Activated B cell treated with CpG ODN at 0.5 μM for 24 hours (primary cell): ENCODE data around the gene DENND6B. TPM values are rescaled to one million over a fixed set of nuclear protein-coding genes. Genes with fewer than 3 reads are reported as not detected.

ENCODE experiments used
- ATAC-seq: fragments of 200-7000 bp; cut with Tn5 transposase; one replicate; pipeline ENCODE4 v1.10.0; 2021; ENCODE audit warnings: low read depth, mild to moderate bottlenecking, moderate library complexity
- CTCF ChIA-PET: fragments of 350-600 bp; sonication (Branson Sonifier 250); formaldehyde crosslinking; loops from one replicate; lab custom pipeline; 2021; ENCODE audit warnings: antibody characterized with exemption; lab: Charles Lee
- POLR2A ChIA-PET: fragments of 350-600 bp; sonication (Branson Sonifier 250); formaldehyde crosslinking; loops from one replicate; lab custom pipeline; 2021; ENCODE audit warnings: antibody characterized with exemption; lab: Charles Lee
- DNase-seq: peaks from one replicate; pipeline ENCODE4 v3.0.0; 2022
- H3K27ac Mint-ChIP-seq: one replicate; pipeline ENCODE4 v1.8.0; 2020; ENCODE audit warnings: mixed read lengths
- H3K27me3 Mint-ChIP-seq: one replicate; pipeline ENCODE4 v1.8.0; 2021; ENCODE audit warnings: mixed read lengths
- H3K36me3 Mint-ChIP-seq: one replicate; pipeline ENCODE4 v1.8.0; 2021; ENCODE audit warnings: low read depth, mixed read lengths
- H3K4me1 Mint-ChIP-seq: one replicate; pipeline ENCODE4 v1.8.0; 2021; ENCODE audit warnings: mixed read lengths
- H3K4me3 Mint-ChIP-seq: one replicate; pipeline ENCODE4 v1.8.0; 2020; ENCODE audit warnings: mild to moderate bottlenecking, mixed read lengths
- H3K9me3 Mint-ChIP-seq: one replicate; pipeline ENCODE4 v1.8.0; 2020; ENCODE audit warnings: mixed read lengths
- CTCF ChIP-seq: fragments of 200-600 bp; IDR thresholded peaks from one replicate; pipeline ENCODE4 v1.8.0; 2022; ENCODE audit warnings: antibody characterized with exemption, mild to moderate bottlenecking
- intact Hi-C: fragments of 100-400 bp; cut with micrococcal nuclease; formaldehyde crosslinking; loops from one replicate; pipeline ENCODE4 v1.15.1; 2024
- total RNA-seq: library from RNA; stranded (reverse); gene quantifications from 2 replicates; pipeline ENCODE4 v1.2.3, GENCODE V29; 2022

DENND6B gene
- total RNA-seq, 1 donor from 2014 or later = 5.2 TPM

- Mint-ChIP-seq H3K27me3 (no peaks in the 10 kb centered on the region), H3K36me3 (no peaks in the 10 kb centered on the region), H3K4me3 (peak overlapping the region; percentile 55), H3K9me3 (no peaks in the 10 kb centered on the region), H3K27ac (no peak overlapping the region), H3K4me1 (peaks cover 12% of the 10 kb centered on the region)
- POLR2A ChIA-PET = interaction anchor here (0.7 kb wide), 1 partner anchor 186 kb away, joined by 3 read pairs; the partner anchor contains the start of gene TYMP
- TF ChIP-seq CTCF = no peak
- ATAC-seq (no peak), DNase-seq (no peak)
- CTCF ChIA-PET = no interaction called here
- intact Hi-C loops = loop anchor here (2.0 to 5.0 kb wide), 4 partner anchors 51 to 277 kb away; partner anchors contain the start of gene CHKB
Measured at GRCh38 chr22:50343541-50343935, 16.7 kb upstream of the DENND6B start.

- intact Hi-C loops = loop anchor here (1.0 to 5.0 kb wide), 9 partner anchors 16 to 278 kb away; partner anchors contain the start of genes CHKB and DENND6B
- no peaks in the 10 kb centered on the region for H3K36me3 Mint-ChIP-seq
- DNase-seq (peak; percentile 94), ATAC-seq (peak; percentile 80)
- H3K27me3 Mint-ChIP-seq = no peaks in the 10 kb centered on the region
- ChIA-PET POLR2A (interaction anchor here (0.6 to 2.2 kb wide), 13 partner anchors 14 to 187 kb away, joined by 3 to 8 read pairs (median 3); partner anchors contain the start of genes DENND6B, HDAC10, LMF2 and NCAPH2), CTCF (interaction anchor here (0.6 to 2.7 kb wide), 16 partner anchors 11 to 278 kb away, joined by 3 to 39 read pairs (median 6); partner anchors contain the start of genes HDAC10, SCO2 and TUBGCP6)
- H3K9me3 Mint-ChIP-seq = no peaks in the 10 kb centered on the region
- TF ChIP-seq CTCF = no peak
- H3K4me3 Mint-ChIP-seq = peak within 1 kb of the TSS; percentile 83
- H3K4me1 Mint-ChIP-seq = peaks cover 12% of the 10 kb centered on the region
- peak within 1 kb of the TSS; percentile 89 for H3K27ac Mint-ChIP-seq
Measured at GRCh38 chr22:50342651-50343540, 16.1 kb upstream of the DENND6B start, which contains the start of gene PPP6R2. PPP6R2 (plus strand) TSS chr22:50343327; CDS start chr22:50393909, 50,582 bp downstream.

GRCh38 chr22:50341977-50342650, 15.3 kb upstream of the DENND6B start:
- CTCF ChIA-PET = interaction anchor here (0.6 to 2.7 kb wide), 18 partner anchors 10 to 279 kb away, joined by 3 to 39 read pairs (median 4); partner anchors contain the start of genes HDAC10, SCO2 and TUBGCP6
- Mint-ChIP-seq H3K27ac (peak overlapping the region; percentile 89), H3K9me3 (no peaks in the 10 kb centered on the region), H3K36me3 (no peaks in the 10 kb centered on the region), H3K4me1 (peaks cover 12% of the 10 kb centered on the region), H3K4me3 (peak overlapping the region; percentile 83), H3K27me3 (no peaks in the 10 kb centered on the region)
- ATAC-seq (peak; percentile 61), DNase-seq (peak; percentile 80)
- intact Hi-C loops = loop anchor here (1.0 to 5.0 kb wide), 9 partner anchors 15 to 279 kb away; partner anchors contain the start of genes CHKB and DENND6B
- POLR2A ChIA-PET = interaction anchor here (0.5 to 2.2 kb wide), 17 partner anchors 14 to 190 kb away, joined by 3 to 8 read pairs (median 3); partner anchors contain the start of genes DENND6B, HDAC10, LMF2 and NCAPH2
- peak; percentile 91 for TF ChIP-seq CTCF

- Mint-ChIP-seq H3K27ac (no peak overlapping the region), H3K36me3 (no peaks in the 10 kb centered on the region), H3K27me3 (no peaks in the 10 kb centered on the region), H3K4me1 (peaks cover 12% of the 10 kb centered on the region), H3K9me3 (no peaks in the 10 kb centered on the region), H3K4me3 (no peak overlapping the region)
- ChIA-PET POLR2A (interaction anchor here (1.0 to 2.2 kb wide), 2 partner anchors 89 to 185 kb away, joined by 3 to 8 read pairs; partner anchors contain the start of genes HDAC10 and SCO2), CTCF (interaction anchor here (2.5 to 2.7 kb wide), 5 partner anchors 12 to 99 kb away, joined by 11 to 39 read pairs (median 17); partner anchors contain the start of gene HDAC10)
- intact Hi-C loops = loop anchor here (5.0 kb wide), 1 partner anchor 48 kb away; no protein-coding TSS in a partner anchor
- ATAC-seq (no peak), DNase-seq (no peak)
- no peak for TF ChIP-seq CTCF
Measured at GRCh38 chr22:50339945-50340879, 13.4 kb upstream of the DENND6B start.
